Brain microvascular endothelial cell (primary cell): ENCODE measurements around the gene TNRC6C.

Source experiments
- DNase-seq: peaks from one replicate; pipeline ENCODE4 v3.0.0-alpha.2; 2020
- H3K27ac ChIP-seq: fragments of 250-450 bp; sonication (Bioruptor Pico); 2 replicates; pipeline ENCODE4 v1.5.1; 2020; ENCODE audit warnings: mild to moderate bottlenecking, moderate library complexity
- H3K27me3 ChIP-seq: fragments of 250-450 bp; sonication (Bioruptor Pico); replicated peaks from 2 replicates; pipeline ENCODE4 v1.5.1; 2020; ENCODE audit warnings: mild to moderate bottlenecking
- H3K36me3 ChIP-seq: fragments of 250-450 bp; sonication (Bioruptor Pico); replicated peaks from 2 replicates; pipeline ENCODE4 v1.5.1; 2020; ENCODE audit warnings: mild to moderate bottlenecking
- H3K4me3 ChIP-seq: 2 replicates; pipeline ENCODE4 v1.5.1; 2011; ENCODE audit warnings: low read depth, mild to moderate bottlenecking, control low read depth, low read length, moderate library complexity
- in situ Hi-C: cut with HindIII; loops from 2 replicates; pipeline ENCODE4 v1.10.0; 2017; ENCODE audit warnings: low sequenced_read_pairs, low pct_ligation_motif_present
- TF ChIP-seq, protein P1 (sequence below): IDR thresholded peaks from 2 replicates; pipeline ENCODE4 v1.5.1; 2011; ENCODE audit warnings: low read depth, mild to moderate bottlenecking, moderate library complexity, low read length, control low read depth, inconsistent platforms; ENCODE audit errors: missing control alignments

TNRC6C gene

DNA sequence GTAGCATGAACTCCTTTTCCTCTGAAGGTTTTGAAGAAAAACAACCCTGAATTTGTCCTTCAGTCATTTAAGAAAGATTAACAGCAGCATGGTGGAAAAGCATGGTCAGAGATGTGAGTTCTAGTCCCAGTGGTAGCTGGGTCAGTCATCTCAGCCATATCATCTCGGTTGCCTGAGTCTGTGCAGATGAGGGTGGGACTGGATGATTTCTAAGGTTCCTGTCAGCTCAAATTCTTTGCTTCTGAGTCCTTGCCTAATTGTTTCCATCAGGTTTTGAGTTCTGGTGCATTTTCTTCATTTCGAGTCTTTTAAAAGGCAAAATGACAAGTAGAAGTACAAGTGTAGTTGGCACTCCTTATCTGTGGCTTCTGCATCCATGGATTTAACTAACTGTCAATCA is 63.9 kb downstream of the TNRC6C start:
- TF ChIP-seq, protein P1, sequence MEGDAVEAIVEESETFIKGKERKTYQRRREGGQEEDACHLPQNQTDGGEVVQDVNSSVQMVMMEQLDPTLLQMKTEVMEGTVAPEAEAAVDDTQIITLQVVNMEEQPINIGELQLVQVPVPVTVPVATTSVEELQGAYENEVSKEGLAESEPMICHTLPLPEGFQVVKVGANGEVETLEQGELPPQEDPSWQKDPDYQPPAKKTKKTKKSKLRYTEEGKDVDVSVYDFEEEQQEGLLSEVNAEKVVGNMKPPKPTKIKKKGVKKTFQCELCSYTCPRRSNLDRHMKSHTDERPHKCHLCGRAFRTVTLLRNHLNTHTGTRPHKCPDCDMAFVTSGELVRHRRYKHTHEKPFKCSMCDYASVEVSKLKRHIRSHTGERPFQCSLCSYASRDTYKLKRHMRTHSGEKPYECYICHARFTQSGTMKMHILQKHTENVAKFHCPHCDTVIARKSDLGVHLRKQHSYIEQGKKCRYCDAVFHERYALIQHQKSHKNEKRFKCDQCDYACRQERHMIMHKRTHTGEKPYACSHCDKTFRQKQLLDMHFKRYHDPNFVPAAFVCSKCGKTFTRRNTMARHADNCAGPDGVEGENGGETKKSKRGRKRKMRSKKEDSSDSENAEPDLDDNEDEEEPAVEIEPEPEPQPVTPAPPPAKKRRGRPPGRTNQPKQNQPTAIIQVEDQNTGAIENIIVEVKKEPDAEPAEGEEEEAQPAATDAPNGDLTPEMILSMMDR = no peak
- Histone ChIP-seq H3K27ac (no peak overlapping the region), H3K4me3 (no peak overlapping the region), H3K36me3 (no peaks in the 10 kb centered on the region), H3K27me3 (no peaks in the 10 kb centered on the region)
- in situ Hi-C loops = loop anchor here (25.0 kb wide), 1 partner anchor 485 kb away; no protein-coding TSS in a partner anchor
- DNase-seq = no peak

DNA sequence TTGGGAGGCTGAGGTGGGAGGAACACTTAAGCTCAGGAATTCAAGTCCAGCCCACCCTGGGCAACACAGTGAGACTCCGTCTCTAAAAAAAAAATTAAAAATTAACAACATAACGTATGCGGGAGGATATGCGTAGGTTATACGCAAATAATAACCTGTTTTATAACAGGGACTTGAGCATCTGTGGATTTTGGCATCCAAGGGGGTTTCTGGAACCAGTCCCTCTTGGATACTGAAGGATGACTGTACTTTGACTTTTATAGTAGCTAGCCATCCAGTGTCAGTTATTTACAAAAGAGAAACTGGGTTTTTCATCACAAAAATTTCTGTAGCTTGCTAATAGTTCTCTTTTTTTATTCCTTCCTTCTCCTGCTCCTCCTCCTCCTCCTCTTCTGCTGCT is 64.5 kb downstream of the TNRC6C start:
- Histone ChIP-seq H3K4me3 (no peak overlapping the region), H3K27me3 (no peaks in the 10 kb centered on the region), H3K27ac (no peak overlapping the region), H3K36me3 (no peaks in the 10 kb centered on the region)
- DNase-seq = no peak
- TF ChIP-seq, protein P1 = no peak
- in situ Hi-C loops = loop anchor here (25.0 kb wide), 1 partner anchor 486 kb away; no protein-coding TSS in a partner anchor

DNA sequence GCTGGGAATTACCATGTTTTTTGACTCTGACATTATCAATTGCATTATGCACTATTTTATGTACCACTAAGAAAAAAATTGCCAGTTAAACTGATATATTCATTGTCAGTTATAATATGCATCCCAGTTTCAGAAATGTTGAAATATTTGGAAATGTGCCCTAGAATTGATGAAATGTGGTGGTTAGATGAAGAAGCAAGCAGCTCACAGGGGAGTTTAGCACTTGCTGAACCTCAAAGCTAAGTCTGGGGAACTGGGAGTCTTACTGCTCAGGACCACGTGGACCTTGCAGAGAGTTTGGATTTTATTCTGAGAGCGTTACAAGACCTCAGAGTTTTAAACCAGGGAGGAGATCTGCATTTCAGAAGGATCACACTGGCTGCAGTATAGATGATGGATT is 67.9 kb downstream of the TNRC6C start:
- Histone ChIP-seq H3K27me3 (no peaks in the 10 kb centered on the region), H3K36me3 (no peaks in the 10 kb centered on the region), H3K27ac (no peak overlapping the region), H3K4me3 (no peak overlapping the region)
- in situ Hi-C loops = no loop called here
- DNase-seq = no peak
- TF ChIP-seq, protein P1 = no peak

DNA sequence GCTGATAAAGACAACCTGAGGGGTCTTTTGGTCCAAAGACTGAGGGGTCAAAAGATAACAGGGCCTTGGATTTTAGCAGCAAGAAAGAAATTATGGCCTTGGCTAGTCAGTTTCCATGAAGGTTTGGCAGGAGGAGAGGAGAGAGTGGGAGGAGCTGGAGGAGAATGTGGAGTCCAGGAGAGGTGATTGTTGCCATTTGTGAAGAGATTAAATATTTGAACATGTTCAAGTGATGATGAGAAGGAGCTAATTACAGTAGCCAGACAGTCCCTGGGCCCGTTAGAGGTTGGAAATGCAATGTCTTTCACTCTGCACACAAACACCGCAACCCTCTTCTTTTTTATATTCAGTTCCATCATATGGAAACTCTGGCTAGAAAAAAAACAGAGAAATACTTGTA is 68.6 kb downstream of the TNRC6C start:
- Histone ChIP-seq H3K27ac (no peak overlapping the region), H3K36me3 (no peaks in the 10 kb centered on the region), H3K4me3 (no peak overlapping the region), H3K27me3 (no peaks in the 10 kb centered on the region)
- DNase-seq = no peak
- in situ Hi-C loops = no loop called here
- TF ChIP-seq, protein P1 = no peak

DNA sequence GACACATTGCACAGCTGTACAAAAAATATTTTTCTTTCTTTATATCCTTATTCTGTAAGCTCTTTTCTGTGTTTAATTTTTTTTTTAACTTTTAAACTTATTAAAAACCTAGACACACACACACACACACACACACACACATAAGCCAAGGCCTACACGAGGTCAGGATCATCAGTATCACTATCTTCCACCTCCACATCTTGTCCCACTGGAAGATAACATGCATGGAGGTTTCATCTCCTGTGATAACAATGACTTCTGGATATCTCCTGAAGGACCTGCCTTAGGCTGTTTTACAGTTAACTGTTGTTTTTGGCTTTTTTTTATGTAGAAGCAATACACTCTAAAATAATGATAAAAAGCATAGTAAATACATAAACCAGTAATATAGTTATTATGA is 71.2 kb downstream of the TNRC6C start:
- DNase-seq = no peak
- Histone ChIP-seq H3K27ac (no peak overlapping the region), H3K4me3 (no peak overlapping the region), H3K36me3 (no peaks in the 10 kb centered on the region), H3K27me3 (no peaks in the 10 kb centered on the region)
- TF ChIP-seq, protein P1 = no peak
- in situ Hi-C loops = no loop called here

DNA sequence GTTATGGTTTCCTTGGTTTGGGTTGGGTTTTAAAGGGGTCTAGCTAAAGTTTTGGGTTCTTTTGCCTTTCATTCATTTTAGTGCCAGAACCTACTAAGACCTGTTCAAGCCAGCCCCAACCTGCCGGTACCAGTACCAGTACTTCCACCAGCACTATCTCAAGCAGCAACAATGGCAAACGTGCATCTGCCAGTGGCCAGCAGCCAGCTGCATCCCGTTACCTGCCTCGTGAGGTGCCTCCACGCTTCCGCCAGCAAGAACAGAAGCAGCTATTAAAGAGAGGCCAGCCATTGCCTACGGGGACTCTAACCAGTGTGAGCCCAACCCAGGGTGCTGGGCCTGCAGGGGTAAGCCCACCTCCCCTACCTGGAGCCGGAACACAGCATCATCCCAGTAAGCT is 72.9 kb downstream of the TNRC6C start:
- in situ Hi-C loops = no loop called here
- no peak overlapping the region for H3K27ac ChIP-seq
- H3K27me3 ChIP-seq = no peaks in the 10 kb centered on the region
- TF ChIP-seq, protein P1 = no peak
- H3K36me3 ChIP-seq = no peaks in the 10 kb centered on the region
- H3K4me3 ChIP-seq = no peak overlapping the region
- DNase-seq = no peak
